GM12878 (cell line): ENCODE results near the gene SIM2. TPM values are rescaled to one million over a fixed set of nuclear protein-coding genes. Genes with fewer than 3 reads are reported as not detected.

Source experiments
- ATAC-seq: fragments of 200-7000 bp; cut with Tn5 transposase; 3 replicates; pipeline ENCODE4 v1.9.1; 2020; ENCODE audit warnings: mild to moderate bottlenecking, moderate library complexity
- BruUV-seq: library from RNA; stranded (reverse); fragments of 400-500 nt; replicated peaks from 2 replicates; lab custom pipeline; 2021; lab: Mats Ljungman, UMichigan
- CTCF ChIA-PET: fragments of 300-600 bp; sonication (Branson Sonifier 250); formaldehyde crosslinking; extraction: SDS; loops from one replicate; lab custom pipeline; 2021; ENCODE audit warnings: inconsistent platforms; lab: Yijun Ruan, JAX
- POLR2A ChIA-PET: fragments of 350-600 bp; formaldehyde crosslinking; extraction: SDS; loops from one replicate; lab custom pipeline; 2021; ENCODE audit warnings: inconsistent platforms; lab: Charles Lee
- RAD21 ChIA-PET: fragments of 300-600 bp; sonication (Branson Sonifier 250); formaldehyde crosslinking; loops from one replicate; lab custom pipeline; 2023; ENCODE audit warnings: antibody characterized with exemption; ENCODE audit not compliant: unreplicated experiment; lab: Charles Lee
- SMC1A ChIA-PET: fragments of 300-600 bp; sonication (Branson Sonifier 250); formaldehyde crosslinking; loops from one replicate; lab custom pipeline; 2023; ENCODE audit not compliant: unreplicated experiment, uncharacterized antibody; lab: Charles Lee
- DNase-seq: peaks from one replicate; pipeline ENCODE4 v3.0.0-alpha.2; 2011; ENCODE audit warnings: low read depth, low spot score
- FAIRE-seq: peaks from 3 replicates; lab custom pipeline; 2011; peaks lifted over from hg19 to GRCh38; lab: Jason Lieb, UNC
- H2AFZ ChIP-seq: 2 replicates; pipeline ENCODE4 v1.6.0; 2011; ENCODE audit warnings: low read depth, low read length, control low read depth; ENCODE audit not compliant: control insufficient read depth
- H3K27ac ChIP-seq: 2 replicates; pipeline ENCODE4 v1.5.1; 2011; ENCODE audit warnings: control low read depth; ENCODE audit not compliant: control insufficient read depth, insufficient read depth
- H3K27me3 ChIP-seq, 2 experiments: replicated peaks in 1 of 2; 2 replicates each; pipeline versions ENCODE4 v1.6.0 to v1.6.1; 2011; ENCODE audit warnings: low read length in 1 of 2; ENCODE audit not compliant: control insufficient read depth in 2 of 2, insufficient read depth in 2 of 2
- H3K36me3 ChIP-seq, 2 experiments: 2 replicates each; pipeline ENCODE4 v1.5.1; 2011; ENCODE audit warnings: low read length in 1 of 2; ENCODE audit not compliant: control insufficient read depth in 2 of 2, insufficient read depth in 2 of 2
- H3K4me1 ChIP-seq: 2 replicates; pipeline ENCODE4 v1.6.1; 2011; ENCODE audit warnings: mild to moderate bottlenecking, low read length, moderate library complexity, mixed read lengths; ENCODE audit not compliant: control insufficient read depth, insufficient read depth
- H3K4me2 ChIP-seq: 2 replicates; pipeline ENCODE4 v1.6.0; 2011; ENCODE audit warnings: control low read depth; ENCODE audit not compliant: control insufficient read depth, insufficient read depth
- H3K4me3 ChIP-seq: fragments of 200-600 bp; sonication (generic); 2 replicates; pipeline ENCODE4 v1.5.1; 2016
- H3K79me2 ChIP-seq: 2 replicates; pipeline ENCODE4 v1.6.0; 2011; ENCODE audit warnings: low read length; ENCODE audit not compliant: control insufficient read depth, insufficient read depth
- H3K9ac ChIP-seq: 2 replicates; pipeline ENCODE4 v1.8.0; 2011; ENCODE audit warnings: low read length, control low read depth, mixed read lengths; ENCODE audit not compliant: control insufficient read depth, insufficient read depth
- H3K9me3 ChIP-seq: replicated peaks from 3 replicates; pipeline ENCODE4 v1.5.1; 2011; ENCODE audit warnings: mild to moderate bottlenecking, low read length; ENCODE audit not compliant: control insufficient read depth, insufficient read depth
- H4K20me1 ChIP-seq: 2 replicates; pipeline ENCODE4 v1.6.0; 2011; ENCODE audit not compliant: control insufficient read depth, insufficient read depth
- E2F4 ChIP-seq: IDR thresholded peaks from 2 replicates; pipeline ENCODE4 v1.6.1; 2012; ENCODE audit warnings: low read depth, low read length, improper control_type of control experiment
- EP300 ChIP-seq, 2 experiments: fragments of 150-350 bp in 1 of 2; IDR thresholded peaks; 2 replicates each; pipeline ENCODE4 v1.6.1; 2011 to 2012; ENCODE audit warnings: low read depth in 2 of 2, low read length in 2 of 2, borderline replicate concordance in 1 of 2, improper control_type of control experiment in 1 of 2, inconsistent platforms in 1 of 2; ENCODE audit not compliant: control insufficient read depth in 1 of 2
- PRDM15 ChIP-seq: fragments of 450-650 bp; formaldehyde crosslinking; IDR thresholded peaks from 2 replicates; pipeline ENCODE4 v1.4.0; 2020; ENCODE audit warnings: mild to moderate bottlenecking, moderate library complexity
- RELA ChIP-seq: fragments of 450-650 bp; IDR thresholded peaks from 2 replicates; pipeline ENCODE4 v1.8.0; 2014; ENCODE audit warnings: borderline replicate concordance; ENCODE audit not compliant: partially characterized antibody
- SMAD1 ChIP-seq: fragments of 450-650 bp; IDR thresholded peaks from 2 replicates; pipeline ENCODE4 v1.6.1; 2018; ENCODE audit warnings: mild to moderate bottlenecking, low read depth; ENCODE audit not compliant: partially characterized antibody
- SMARCA5 ChIP-seq: fragments of 450-650 bp; IDR thresholded peaks from 2 replicates; pipeline ENCODE4 v1.6.1; 2017; ENCODE audit warnings: mild to moderate bottlenecking
- SMC3 ChIP-seq: IDR thresholded peaks from 2 replicates; pipeline ENCODE4 v1.6.1; 2011; ENCODE audit warnings: low read length, improper control_type of control experiment, borderline replicate concordance
- SUPT20H ChIP-seq: IDR thresholded peaks from 2 replicates; pipeline ENCODE4 v1.6.1; 2011; ENCODE audit warnings: low read depth, mild to moderate bottlenecking, low read length, moderate library complexity, borderline replicate concordance; ENCODE audit not compliant: control insufficient read depth
- USF1 ChIP-seq: IDR thresholded peaks from 2 replicates; pipeline ENCODE4 v1.6.1; 2011; ENCODE audit warnings: borderline replicate concordance, low read depth, mild to moderate bottlenecking, moderate library complexity, mixed read lengths, low read length; ENCODE audit not compliant: insufficient read depth; ENCODE audit errors: extremely low read length
- ZBED1 ChIP-seq: IDR thresholded peaks from 2 replicates; pipeline ENCODE4 v1.6.1; 2016; ENCODE audit warnings: borderline replicate concordance
- WGBS: methylation state at CpG from one replicate; pipeline ENCODE4 v1.1.6; 2016; ENCODE audit warnings: low lambda C conversion rate; ENCODE audit not compliant: insufficient replicate concordance, insufficient coverage; ENCODE audit errors: missing lambda C conversion rate; 5-methylcytosine and 5-hydroxymethylcytosine counted together
- in situ Hi-C: fragments of 300-500 bp; cut with MboI; formaldehyde crosslinking; loops from 9 replicates; pipeline ENCODE4 v1.14.3; 2018; ENCODE audit warnings: mixed read lengths
- intact Hi-C: fragments of 100-400 bp; cut with micrococcal nuclease; formaldehyde crosslinking; loops from one replicate; pipeline ENCODE4 v1.14.2; 2022; ENCODE audit not compliant: unreplicated experiment
- polyA plus RNA-seq, 11 experiments: library from polyadenylated mRNA; depleted of rRNA in 4 of 11; unstranded in 6 of 11; stranded (reverse) in 5 of 11; fragments of >200 nt; fragmentation: Nextera tagmentation in 4 of 11; fragmentation: Illumina TruSeq in 1 of 11; extraction: Ambion mirVana in 4 of 11; extraction: Trizol in 1 of 11; gene quantifications; 1 replicate in 1 of 11; 2 replicates in 10 of 11; pipeline versions ENCODE4 v1.2.1 to v1.2.3, GENCODE V29; 2011 to 2016; ENCODE audit warnings: inconsistent platforms in 2 of 11, missing spikeins in 2 of 11, low read depth in 1 of 11
- total RNA-seq, 4 experiments: library from RNA; depleted of rRNA in 3 of 4; stranded (reverse); fragments of >200 nt in 3 of 4; fragmentation: Illumina TruSeq in 1 of 4; extraction: Trizol in 1 of 4; gene quantifications; 2 replicates each; pipeline versions ENCODE4 v1.2.1 to v1.2.3, GENCODE V29; 2013 to 2021

The SIM2 gene
- total and polyA plus RNA-seq, 10 of the 15 experiments (the other 5 are each of a cell fraction or from before 2014, with no cell fraction given): 0.02 to 0.15 (median 0.05) TPM; not detected in 7

- no peak for TF ChIP-seq E2F4
- no peak for TF ChIP-seq SMARCA5
- no peak for TF ChIP-seq ZBED1
Measured at GRCh38 chr21:36792505-36792967, 93.6 kb downstream of the SIM2 start (continued).

- H3K4me3 ChIP-seq: no peak overlapping the region
- no peaks in the 10 kb centered on the region for H3K4me1 ChIP-seq
- H3K36me3 ChIP-seq: no peaks in the 10 kb centered on the region
- no peak for ATAC-seq
- ChIA-PET POLR2A (interaction anchor here (0.7 kb wide), 1 partner anchor 14 kb away, joined by 4 read pairs; no protein-coding TSS in a partner anchor), SMC1A (no interaction called here), RAD21 (interaction anchor here (0.7 kb wide), 1 partner anchor 768 kb away, joined by 3 read pairs; no protein-coding TSS in a partner anchor), CTCF (no interaction called here)
- H3K27me3 ChIP-seq: no peaks in the 10 kb centered on the region
- H4K20me1 ChIP-seq: no peaks in the 10 kb centered on the region
- H3K9me3 ChIP-seq: no peaks in the 10 kb centered on the region; the same call in 2 of the 3 replicates
- no peak for FAIRE-seq
- in situ Hi-C loops (no loop called here), intact Hi-C loops (no loop called here)
- DNase-seq: no peak
- H3K79me2 ChIP-seq: no peaks in the 10 kb centered on the region
- TF ChIP-seq PRDM15 (CRISPR knock-in tag) (no peak), EP300 (IDR thresholded peaks at IDR 0.05; ENCODE audit: borderline replicate concordance in 1 of 2, control insufficient read depth in 1 of 2, low read depth in 2 of 2, low read length in 2 of 2) (no peak), SMC3 (no peak), SUPT20H (no peak), SMAD1 (no peak), RELA (no peak), USF1 (no peak)
- no TSS peak for BruUV-seq
- WGBS: 0% methylated on average over 2 of the region's 2 CpGs
- H3K4me2 ChIP-seq: no peak overlapping the region
- H3K9ac ChIP-seq: no peak overlapping the region
- H3K27ac ChIP-seq: no peak overlapping the region
- no peak overlapping the region for H2AFZ ChIP-seq
Measured at GRCh38 chr21:36796070-36796469, 97.2 kb downstream of the SIM2 start.
